Stimulated activated CD4-positive, alpha-beta T cell treated with anti-CD3 and anti-CD28 coated beads, Interleukin-15, amount 100 ng/mL, for 1 hour (primary cell): ENCODE measurements around the gene OR51M1.

Source experiments
- DNase-seq, 2 donors: peaks; one replicate each; pipeline ENCODE4 v3.0.0-alpha.2; 2020; ENCODE audit warnings: low read depth in 1 of 2, low spot score in 1 of 2

Gene OR51M1

GRCh38 chr11:5384335-5384734 is 723 bp downstream of the OR51M1 start:
- DNase-seq: no peak

DNA sequence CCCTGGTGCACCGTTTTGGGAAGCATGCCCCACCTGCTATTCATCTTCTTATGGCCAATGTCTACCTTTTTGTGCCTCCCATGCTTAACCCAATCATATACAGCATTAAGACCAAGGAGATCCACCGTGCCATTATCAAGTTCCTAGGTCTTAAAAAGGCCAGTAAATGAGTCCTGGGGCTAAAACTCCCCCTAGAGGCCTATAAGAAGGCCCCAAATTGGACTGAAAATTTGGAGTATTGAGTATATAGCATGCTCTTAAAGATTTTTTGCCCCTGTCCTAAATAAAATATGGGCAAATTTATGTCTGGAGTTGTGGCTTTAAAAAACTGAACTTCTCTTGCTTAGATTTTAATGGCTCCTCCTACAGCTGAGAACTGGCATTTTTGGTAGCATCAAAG is 6.6 kb downstream of the OR51M1 start:
- DNase-seq: no peak

DNA sequence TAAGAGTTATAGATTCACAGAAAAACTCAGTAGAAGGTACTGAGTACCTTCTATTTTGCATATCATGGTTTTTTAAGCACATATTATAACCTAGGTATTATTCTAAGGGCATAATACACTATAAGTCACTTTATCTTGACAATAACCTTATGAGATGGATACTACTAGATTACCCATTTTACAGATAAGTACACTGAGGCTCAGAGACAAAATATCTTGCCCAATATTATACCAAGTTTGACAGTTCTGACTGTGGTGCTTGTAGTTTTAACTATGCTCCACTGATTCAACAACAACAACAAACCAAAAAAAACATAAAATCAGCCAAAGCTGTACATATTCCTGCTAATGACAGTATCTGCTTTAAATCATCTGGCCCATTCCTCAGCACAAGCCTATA is 10.5 kb downstream of the OR51M1 start:
- DNase-seq: no peak

DNA sequence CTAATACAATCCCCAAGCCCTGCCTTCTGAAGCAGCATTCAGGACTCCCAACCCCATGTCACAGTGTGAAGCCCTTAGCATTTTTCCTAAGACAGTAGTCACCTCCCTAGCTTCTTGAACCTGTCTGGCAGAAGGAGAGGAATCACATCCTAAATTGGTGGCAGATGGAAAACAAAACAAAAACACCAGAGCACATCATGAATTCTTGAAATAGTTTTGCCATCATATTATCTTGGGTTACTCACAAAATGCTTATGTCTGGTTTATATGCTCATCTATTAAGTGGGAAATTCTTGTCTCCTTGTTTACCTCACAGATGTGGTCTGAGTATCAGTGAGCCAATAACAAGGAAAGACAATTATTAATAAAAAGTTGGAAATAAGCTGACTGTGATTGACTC is 15.3 kb downstream of the OR51M1 start:
- no peak for DNase-seq

GRCh38 chr11:5405173-5405572 is 21.6 kb downstream of the OR51M1 start:
- no peak for DNase-seq

DNA sequence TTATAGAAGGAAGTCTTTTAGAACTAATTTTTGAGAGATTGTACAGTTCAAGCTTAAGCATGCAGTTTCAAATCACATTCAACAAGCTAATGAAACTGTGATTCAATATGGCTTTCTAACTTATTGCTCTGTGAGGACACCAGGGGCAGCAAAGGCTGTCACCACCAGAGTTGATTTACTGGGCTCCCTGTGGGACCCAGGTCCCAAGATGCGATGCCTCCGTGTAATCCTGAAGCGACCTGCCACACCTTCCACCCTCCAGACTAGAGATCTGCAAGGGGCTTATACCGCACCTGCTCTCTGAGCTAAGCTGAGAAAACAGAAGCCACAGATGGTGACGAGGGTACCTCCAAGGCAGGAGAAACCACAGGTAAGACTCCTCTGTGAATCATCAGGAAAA is 37.4 kb downstream of the OR51M1 start:
- DNase-seq: no peak

GRCh38 chr11:5421811-5422210 is 38.2 kb downstream of the OR51M1 start, which contains the start of gene OR51Q1:
Gene OR51Q1 (plus strand): TSS chr11:5422111. CDS start chr11:5422201, 90 bp downstream.
- DNase-seq: no peak

- no peak for DNase-seq
Observed at GRCh38 chr11:5423131-5423530, 39.5 kb downstream of the OR51M1 start.

DNA sequence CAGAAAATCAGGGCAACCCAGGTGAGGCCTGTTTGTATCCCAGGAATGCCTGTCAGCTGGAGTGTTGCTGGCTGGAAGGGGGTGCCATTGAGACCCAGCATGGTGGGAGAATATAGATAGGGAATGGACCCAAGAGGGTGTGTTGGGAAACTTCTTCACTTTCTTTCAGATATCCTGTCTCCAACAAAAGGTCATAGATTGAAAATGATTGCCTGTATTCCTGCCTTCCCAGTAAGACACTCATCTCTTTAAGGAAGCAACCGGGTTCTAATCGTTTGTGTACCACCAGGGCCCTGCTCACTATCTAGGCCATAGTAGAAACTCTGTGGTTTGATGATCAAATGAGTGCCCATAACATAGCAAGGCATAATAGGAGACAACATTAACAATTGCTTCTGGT is 57.8 kb downstream of the OR51M1 start, which contains the start of gene OR51I1:
TSS of gene OR51I1 (minus strand) at position 101 of the 400 bp plus-strand sequence. CDS start at position 101, 0 bp downstream.
- no peak for DNase-seq
